G401 (cell line): ENCODE data around the gene RAX2. TPM values are rescaled to one million over a fixed set of nuclear protein-coding genes. Genes with fewer than 3 reads are reported as not detected.
A peak's percentile ranks its signal among the peaks of the same experiment; 100 is the strongest.
"Not testable (repeated sequence)": the region's sequence is repeated elsewhere in the genome, so short reads cannot be mapped to it uniquely, and the experiment has no call there.

Experiments
- DNase-seq: peaks from one replicate; pipeline ENCODE4 v3.0.0-alpha.2; 2015; ENCODE audit warnings: low spot score
- in situ Hi-C: cut with HindIII; loops from 2 replicates; pipeline ENCODE4 v1.10.0; 2016; ENCODE audit warnings: low sequenced_read_pairs, mixed read lengths
- total RNA-seq: library from RNA; depleted of rRNA; stranded (reverse); fragments of >200 nt; shearing (Covaris generic); gene quantifications from 2 replicates; pipeline ENCODE4 v1.2.3, GENCODE V29; 2014

The RAX2 gene
- total RNA-seq, 1 experiment from 2014 or later = not detected

DNA sequence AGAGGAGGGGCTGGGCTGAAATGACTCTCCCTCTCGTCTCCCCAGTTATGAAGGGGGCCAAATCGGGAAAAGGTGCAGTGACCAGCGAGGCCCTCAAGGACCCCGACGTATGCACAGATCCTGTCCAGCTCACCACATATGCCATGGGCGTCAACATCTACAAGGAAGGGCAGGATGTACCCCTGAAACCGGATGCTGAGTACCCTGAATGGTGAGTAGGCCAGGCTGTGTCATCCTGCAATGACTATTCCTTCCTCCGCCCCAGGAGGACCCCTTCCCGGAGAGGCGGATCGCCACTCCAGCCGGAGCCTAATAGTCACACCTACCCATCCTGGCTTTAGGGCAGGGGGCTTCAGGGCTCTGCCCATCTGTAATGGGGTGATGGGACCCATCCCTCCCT is 6.9 kb downstream of the RAX2 start:
- in situ Hi-C loops = no loop called here
- no peak for DNase-seq

DNA sequence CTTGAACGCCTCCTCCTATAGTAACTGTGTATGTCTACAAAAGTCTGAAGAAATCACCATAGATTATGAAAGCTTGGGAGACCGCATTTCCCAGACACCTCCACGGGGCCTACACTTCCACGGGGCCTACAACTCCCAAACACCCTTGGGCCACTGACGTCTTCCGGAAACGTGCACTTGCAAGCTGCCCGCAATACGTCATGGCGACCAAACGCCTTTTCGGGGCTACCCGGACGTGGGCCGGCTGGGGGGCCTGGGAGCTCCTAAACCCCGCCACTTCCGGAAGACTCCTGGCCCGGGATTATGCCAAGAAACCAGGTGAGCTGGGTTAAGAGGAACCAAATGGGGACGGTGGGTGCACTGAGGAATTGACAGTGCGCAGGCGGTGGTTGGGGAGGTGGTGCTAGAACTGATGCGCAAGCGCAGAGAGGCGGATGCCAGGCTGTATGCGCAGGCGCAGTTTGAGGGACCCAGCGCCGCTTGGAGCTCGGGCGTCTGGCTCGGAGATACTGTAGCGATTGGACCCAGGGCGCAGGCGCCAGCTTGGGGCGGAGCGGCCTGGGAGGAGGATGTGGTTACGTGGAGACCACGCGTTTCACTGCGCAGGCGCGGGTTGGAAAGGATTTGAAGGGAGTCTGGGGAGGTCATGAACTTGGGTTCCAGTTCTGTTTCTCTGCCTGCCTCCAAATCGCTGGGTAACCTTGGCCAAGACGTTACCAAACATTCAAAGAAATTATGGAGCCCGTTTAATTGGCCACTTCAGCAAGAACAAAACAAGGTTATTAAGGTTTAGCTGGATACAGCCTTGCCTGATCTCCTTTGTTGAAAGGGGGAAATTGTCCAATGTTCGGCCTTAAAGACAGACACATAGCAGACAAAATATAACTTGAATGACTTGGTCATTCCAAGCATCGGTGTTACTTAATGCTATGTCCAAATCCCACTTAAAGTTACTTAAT is 9.2 kb downstream of the RAX2 start, which contains the start of gene MRPL54:
MRPL54 (plus strand) TSS at position 182 of the 959 bp plus-strand sequence; CDS start at position 201, 19 bp downstream.
- DNase-seq = peak; percentile 98
- in situ Hi-C loops = no loop called here

DNA sequence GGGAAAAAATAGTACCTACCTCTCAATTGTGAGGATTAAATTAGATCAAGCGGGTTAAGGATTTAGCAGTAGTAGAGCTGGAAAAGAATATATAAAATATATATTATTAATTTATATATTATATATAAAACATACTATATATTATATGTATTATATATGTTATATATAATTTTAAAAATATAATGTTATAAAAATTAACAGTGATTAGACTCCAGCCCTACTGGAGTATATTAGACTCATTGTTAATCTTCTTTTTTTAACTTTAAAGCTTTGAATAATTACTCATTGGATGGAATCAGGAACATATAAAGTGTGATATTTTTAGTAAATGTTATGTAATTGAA is 9.9 kb downstream of the RAX2 start:
- DNase-seq = no peak
- in situ Hi-C loops = no loop called here

DNA sequence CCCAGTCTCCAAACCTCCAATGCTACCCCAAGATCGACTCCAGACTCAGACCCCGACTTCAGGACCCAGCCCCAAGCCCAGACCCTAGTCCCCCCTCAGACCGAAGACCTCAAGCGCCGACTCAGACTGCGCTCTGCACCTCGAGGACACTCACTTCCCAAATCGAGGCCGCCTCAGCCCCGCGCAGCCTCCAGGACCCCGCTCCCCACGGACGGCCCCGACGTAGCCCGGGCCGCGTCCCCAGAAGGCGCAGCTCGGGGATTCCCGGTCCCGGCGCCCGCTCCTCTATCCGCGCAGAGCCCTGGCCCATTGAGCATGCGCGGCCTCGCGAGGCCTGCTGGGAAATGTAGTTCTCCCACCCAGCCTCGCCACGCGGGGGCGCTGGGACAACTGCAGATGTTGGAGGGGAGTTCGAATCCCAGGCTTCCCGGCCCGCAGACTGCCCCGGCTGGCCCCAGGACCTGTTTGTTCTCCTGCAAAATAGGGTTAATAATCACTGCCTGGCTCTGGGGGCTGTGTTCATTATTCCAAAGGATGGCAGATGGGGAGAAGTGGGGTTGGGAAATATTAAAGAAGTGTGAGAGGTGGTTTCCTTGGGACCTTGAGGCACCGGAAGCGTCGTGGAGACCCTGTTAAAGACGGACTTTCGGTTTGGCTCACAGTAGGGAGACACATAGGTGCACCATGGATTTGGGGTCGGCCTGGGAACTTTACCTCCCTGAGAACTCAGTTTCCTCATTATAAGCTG is 10.5 kb downstream of the RAX2 start, which contains the start of gene APBA3:
APBA3 (minus strand) TSS at position 311 of the 748 bp plus-strand sequence. CDS start 1,428 bp downstream, outside the sequence.
- in situ Hi-C loops = no loop called here
- DNase-seq = peak; percentile 84

DNA sequence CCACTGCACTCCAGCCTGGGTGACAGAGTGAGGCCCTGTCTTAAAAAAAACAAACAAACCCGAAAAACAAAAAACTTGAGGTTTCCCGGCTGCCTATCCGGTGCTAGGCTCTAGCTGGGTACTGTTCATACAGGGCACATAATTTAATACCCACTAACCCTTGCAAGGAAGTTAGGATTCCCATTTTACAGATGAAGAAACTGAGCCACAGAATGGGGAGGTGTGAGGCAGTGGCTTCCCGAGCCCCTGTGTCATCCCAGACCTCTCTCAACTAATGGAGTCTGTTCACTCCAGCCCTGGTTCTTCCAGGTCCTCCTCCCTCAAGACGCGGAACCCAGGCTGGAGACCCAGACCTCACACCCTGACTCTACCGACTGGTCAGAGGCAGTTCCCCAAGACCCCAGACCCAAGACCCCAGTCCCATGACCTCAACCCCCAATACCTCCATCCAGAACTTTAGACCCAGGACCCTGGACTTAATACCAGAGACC is 11.1 kb downstream of the RAX2 start:
- DNase-seq = no peak
- in situ Hi-C loops = no loop called here

DNA sequence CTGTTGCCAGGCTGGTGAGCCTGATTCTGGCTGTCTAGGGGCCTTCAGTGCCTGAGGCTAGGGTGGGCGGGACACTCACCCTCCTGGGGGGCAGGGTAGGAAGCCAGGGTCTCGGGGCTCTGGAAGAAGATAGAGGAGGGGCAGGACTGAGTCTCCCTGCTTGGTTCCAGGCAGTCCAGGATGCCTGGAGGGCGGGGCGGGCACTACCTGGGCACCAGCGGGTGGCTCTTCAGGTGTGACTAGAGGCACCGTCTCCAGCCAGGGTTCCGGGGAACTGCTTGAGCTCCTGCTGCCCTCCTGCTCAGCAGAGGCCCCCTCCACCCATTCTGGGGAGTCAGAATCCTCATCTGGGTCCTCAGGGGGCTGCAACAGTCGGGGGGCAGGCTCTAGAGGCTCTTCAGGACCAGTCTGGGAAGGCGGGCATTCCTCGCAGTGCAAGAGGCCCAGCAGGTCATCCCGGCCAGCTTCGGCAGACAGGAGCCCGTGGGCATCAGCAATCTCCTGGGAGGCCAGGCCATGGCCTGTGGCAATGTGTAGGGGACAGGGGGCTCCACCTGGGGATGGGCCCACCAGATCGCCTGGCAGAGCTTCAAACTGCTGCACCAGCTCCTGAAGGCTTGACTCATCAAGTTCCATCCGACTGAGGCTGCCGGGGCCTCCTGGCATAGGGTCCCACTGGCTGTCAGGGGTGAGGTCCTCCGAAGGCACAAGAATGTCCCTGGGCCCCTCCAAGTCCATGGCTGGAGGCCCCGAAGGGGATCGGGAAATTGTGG is 12.4 kb downstream of the RAX2 start:
- in situ Hi-C loops = no loop called here
- DNase-seq = no peak

DNA sequence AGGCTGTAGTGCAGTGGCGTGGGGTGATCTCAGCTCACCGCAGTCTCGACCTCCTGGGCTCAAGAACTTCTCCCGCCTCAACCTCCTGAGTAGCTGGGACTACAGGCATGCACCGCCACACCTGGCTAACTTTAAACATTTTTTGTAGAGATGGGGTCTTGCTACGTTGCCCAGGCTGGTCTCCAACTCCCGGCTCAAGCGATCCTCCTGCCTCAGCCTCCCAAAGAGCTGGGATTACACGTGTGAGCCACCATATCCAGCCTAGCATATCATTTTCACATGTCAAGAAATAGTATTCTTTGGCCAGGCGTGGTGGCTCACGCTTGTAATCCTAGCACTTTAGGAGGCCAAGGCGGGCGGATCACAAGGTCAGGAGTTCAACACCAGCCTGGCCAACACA is 13.7 kb downstream of the RAX2 start:
- DNase-seq, in situ Hi-C loops: not testable (repeated sequence)

DNA sequence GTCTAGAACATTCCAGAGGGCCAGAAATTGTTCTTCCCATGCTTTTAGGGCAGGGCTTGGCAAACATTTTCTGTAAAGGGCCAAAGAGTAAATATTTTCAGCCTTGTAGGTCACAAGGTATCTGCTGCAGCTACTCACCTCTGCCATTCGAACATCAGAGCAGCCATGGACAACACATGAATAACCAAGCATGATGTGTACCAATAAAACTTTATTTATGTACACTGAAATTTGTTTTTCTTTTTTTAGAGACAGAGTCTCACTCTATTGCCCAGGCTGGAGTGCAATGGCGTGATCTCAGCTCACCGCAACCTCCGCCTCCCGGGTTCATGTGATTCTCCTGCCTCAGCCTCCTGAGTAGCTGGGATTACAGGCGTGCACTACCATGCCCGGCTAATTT is 14.3 kb downstream of the RAX2 start:
- in situ Hi-C loops, DNase-seq: not testable (repeated sequence)

DNA sequence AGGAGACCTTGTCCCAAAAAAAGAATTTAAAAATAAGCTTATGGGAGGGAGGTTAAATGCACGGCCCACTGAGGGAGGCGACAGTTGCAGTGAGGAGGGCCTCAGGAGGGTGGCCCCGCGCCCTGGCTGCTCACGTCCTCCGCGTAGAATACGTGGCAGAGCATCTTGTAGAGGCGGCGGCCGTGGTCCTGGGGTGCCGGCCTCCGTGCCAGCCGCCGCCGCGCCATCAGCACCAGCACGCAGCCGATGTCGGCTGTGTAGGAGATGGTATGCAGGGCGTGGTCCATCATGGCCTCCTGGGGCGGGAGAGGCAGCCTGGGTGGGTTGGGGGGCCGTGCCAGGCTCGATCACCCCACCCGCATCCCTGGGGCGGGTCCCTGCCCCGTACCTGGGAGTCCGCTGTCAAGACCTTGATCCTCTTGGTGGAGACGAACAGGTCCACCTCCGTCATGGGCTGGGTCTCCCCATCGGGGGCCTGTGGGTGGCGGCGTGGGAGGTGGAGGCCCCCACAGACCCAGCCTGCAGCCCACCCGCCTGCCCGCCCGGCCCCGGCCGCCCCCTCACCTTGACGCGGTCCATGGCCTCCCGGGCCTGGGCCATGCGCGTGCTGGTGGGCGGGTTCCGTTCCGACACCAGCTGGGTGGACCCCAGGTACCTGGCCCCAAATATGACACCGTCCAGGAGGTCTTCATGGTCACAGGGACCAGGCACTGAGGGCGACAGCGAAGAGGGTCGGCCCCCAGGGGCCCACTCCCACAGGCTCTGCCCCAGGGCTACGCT is 18.2 kb downstream of the RAX2 start:
- no peak for DNase-seq
- in situ Hi-C loops = no loop called here

DNA sequence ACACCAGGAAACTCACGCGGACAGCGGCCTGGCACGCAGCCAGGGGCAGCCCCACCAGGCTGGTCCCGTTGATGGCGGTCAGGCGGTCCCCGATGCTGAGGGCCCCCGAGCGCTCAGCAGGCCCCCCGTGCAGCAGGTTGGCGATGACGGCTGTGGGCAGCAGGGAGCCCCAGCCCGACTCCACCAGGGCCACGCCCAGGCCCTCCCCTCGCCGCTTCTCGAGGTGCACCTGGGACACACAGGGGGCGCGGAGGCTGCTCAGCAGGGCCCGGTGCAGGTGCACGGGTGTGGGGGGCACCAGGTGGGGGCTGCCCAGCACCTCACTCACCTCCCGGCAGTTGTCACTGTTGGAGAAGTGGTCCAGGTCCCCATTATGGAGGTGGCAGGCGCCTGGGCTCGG is 19.5 kb downstream of the RAX2 start:
- DNase-seq = no peak
- in situ Hi-C loops = no loop called here

DNA sequence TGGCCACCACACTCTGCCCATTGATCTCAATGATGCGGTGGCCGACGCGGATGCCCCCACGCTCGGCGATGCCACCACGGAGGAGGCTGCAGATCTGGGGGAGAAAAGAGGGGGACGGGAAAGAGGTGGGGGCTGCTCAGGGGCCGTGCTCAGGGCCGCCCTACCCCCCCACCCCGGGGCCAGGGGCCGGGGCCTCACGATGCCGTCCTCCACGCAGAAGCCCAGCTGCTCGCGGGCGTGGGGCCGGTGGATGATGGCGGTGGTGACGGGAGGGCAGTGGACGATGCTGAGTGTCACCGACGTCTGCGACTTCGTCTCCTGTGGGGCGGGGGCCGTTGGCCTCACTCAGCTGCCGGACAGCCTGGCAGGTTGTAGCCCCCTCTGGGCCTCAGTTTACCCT is 20.8 kb downstream of the RAX2 start:
- in situ Hi-C loops = no loop called here
- no peak for DNase-seq

DNA sequence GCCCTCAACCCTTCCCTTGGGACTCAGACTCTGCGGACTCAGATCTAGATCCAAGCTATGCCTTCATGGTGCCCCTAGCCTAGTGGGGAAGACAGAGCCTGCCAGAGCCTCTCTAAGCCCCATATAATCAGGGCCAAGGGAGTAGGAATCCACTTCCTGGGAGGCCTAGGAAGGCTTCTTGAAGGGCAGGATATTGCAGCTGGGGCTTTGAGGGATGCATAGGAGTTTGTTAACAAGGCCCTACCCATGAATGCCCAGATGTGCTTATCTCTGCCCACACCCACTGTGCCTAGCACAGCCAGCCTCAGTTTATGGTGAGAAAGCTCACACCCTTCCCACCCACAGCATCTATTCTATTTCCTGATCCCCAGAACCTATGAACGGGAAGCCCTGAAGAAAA is 21.8 kb downstream of the RAX2 start:
- DNase-seq = no peak
- in situ Hi-C loops = no loop called here

DNA sequence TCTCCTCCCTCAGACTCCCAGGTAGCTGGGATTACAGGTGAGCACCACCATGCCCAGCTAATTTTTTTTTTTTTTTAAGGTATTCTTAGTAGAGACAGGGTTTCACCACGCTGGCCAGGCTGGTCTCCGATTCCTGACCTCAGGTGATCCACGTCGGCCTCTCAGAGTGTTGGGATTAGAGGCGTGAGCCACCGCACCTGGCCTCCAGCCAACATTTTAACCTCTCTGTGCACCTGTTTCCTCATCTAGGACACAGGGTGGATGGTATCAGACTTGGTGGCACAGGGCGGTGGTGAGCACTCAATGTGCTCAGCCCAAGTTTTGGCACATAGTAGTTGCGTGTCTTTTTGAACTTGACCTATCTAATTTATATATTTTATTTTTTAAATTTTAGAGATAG is 23.1 kb downstream of the RAX2 start:
- in situ Hi-C loops = no loop called here
- DNase-seq = no peak

DNA sequence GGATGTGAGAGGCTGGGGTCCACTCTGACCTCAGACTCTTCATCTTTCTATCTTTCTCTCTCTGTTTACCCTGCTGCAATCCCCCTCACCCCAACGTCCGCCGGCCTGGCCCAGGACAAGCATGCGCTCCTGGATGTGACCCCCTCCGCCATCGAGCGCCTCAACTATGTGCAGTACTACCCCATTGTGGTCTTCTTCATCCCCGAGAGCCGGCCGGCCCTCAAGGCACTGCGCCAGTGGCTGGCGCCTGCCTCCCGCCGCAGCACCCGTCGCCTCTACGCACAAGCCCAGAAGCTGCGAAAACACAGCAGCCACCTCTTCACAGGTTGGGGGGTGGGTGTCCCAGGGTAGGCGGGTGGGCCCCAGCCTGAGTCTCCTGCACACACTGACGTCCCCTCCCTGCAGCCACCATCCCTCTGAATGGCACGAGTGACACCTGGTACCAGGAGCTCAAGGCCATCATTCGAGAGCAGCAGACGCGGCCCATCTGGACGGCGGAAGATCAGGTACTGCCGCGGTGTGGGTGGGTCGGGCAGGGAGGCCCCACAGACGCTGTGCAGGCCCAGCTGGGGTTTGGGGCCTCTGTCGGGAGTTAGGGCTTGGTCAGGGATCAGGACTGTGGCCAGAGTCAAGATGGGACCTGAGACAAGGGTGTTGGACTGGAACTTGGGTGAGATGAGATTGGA is 25.5 kb downstream of the RAX2 start:
- in situ Hi-C loops = no loop called here
- no peak for DNase-seq

DNA sequence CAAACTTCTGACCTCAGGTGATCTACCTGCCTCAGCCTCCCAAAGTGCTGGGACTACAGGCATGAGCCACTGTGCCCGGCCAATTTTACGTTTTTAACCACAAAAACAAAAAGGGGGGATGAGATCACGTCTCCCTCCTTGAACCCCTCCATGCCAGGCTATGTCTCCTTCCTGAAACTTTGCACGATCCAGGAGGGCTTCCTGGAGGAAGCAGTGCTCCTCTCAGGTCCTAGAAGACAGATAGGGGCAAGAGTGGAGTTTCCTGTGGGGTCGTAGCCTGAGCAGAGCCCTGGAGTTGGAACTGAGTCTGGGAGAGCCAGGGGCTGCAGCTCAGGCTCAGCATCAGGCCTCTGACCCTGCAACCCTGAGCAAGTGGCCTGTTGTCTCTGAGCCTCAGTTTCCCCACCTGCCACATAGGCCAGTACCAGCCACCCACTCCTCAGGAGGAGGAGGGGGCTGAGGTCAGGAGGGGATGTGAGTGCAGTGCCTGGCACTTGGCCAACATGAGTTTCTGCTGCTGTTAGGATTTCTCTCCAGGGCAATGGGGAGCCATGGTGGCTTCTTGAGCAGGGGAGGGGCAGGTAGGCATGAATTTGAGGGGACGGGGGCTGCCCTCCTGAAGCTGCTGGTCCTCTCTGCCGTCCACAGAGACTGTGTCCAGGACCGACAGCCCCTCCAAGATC is 26.5 kb downstream of the RAX2 start:
- in situ Hi-C loops = no loop called here
- DNase-seq = no peak

DNA sequence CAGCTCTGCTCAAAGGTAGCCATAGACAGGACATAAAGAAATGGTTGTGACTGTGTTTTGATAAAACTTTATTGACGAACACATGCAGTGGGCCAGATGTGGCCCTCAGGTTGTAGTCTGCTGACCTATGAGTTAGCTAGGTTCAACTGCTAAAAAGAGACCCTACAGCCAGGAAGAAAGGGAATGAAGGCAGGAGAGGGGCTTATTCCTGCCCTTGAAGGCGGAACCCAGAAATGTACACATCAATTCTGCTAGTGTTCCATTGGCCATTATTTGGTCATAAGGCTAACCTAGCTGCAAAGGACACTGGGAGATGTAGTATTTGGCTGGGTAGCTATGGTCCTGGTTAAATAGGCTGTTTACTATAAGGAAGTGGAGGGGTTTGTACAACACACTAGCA is 28.5 kb downstream of the RAX2 start:
- in situ Hi-C loops = no loop called here
- no peak for DNase-seq

DNA sequence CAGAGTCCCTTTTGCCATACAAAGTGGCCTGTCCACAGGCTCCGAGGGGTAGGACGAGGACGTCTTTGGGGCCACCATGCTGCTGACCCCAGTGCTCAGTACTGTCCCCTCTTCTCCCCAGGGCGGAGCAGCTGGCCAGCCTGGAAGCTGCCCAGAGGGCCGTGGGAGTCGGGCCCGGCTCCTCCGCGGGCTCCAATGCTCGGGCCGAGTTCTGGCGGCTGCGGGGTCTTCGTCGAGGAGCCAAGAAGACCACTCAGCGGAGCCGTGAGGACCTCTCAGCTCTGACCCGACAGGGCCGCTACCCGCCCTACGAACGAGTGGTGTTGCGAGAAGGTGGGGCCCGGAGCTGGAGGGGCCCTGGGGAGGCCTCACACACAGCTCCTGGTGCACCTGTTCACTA is 31.6 kb downstream of the RAX2 start:
- in situ Hi-C loops = no loop called here
- DNase-seq = no peak
